ENCODE results near the gene TBC1D26.
"Not testable (repeated sequence)": the region's sequence is repeated elsewhere in the genome, so short reads cannot be mapped to it uniquely, and the experiment has no call there.

The TBC1D26 gene

GRCh38 chr17:15738066-15738465, 6.0 kb downstream of the TBC1D26 start:
- Histone ChIP-seq H3K27ac (ENCODE audit: extremely low read depth, low read depth, low read length) (no peak overlapping the region), H3K4me1 (ENCODE audit: control insufficient read depth, insufficient read depth, low read length) (no peaks in the 10 kb centered on the region), H3K36me3 (ENCODE audit: control insufficient read depth in 2 of 2, insufficient read depth in 1 of 2, low read length in 2 of 2) (no peaks in the 10 kb centered on the region), H3K4me3 (ENCODE audit: low read depth, low read length) (no peak overlapping the region), H3K9me3 (ENCODE audit: control insufficient read depth, insufficient read depth, low read depth, low read length) (no peaks in the 10 kb centered on the region)
- ChIA-PET POLR2A (no interaction called here), CTCF (no interaction called here)
- TF ChIP-seq ZSCAN5A (tag by site-specific recombination; IDR thresholded peaks at IDR 0.05) = no peak
- no peak for TF ChIP-seq SP7 (tag by site-specific recombination; IDR thresholded peaks at IDR 0.05)
- TF ChIP-seq ZNF777 (tag by site-specific recombination; IDR thresholded peaks at IDR 0.05; ENCODE audit: borderline replicate concordance) = no peak
- TF ChIP-seq ZNF132 (tag by site-specific recombination; IDR thresholded peaks at IDR 0.05; ENCODE audit: borderline replicate concordance) = no peak
- no peak for TF ChIP-seq ATF2 (tag by site-specific recombination; IDR thresholded peaks at IDR 0.05; ENCODE audit: low read depth)
- no peak for TF ChIP-seq SCRT2 (tag by site-specific recombination; IDR thresholded peaks at IDR 0.05)
- no peak for TF ChIP-seq ZNF521 (tag by site-specific recombination; IDR thresholded peaks at IDR 0.05)
- TF ChIP-seq ZNF670 (tag by site-specific recombination; IDR thresholded peaks at IDR 0.05; ENCODE audit: low read depth) = no peak
- no peak for TF ChIP-seq HIC1 (tag by site-specific recombination; IDR thresholded peaks at IDR 0.05)
- no peak for TF ChIP-seq ZNF621 (tag by site-specific recombination; IDR thresholded peaks at IDR 0.05)

GRCh38 chr17:15739259-15739658, 7.2 kb downstream of the TBC1D26 start:
- H3K4me3 ChIP-seq (ENCODE audit: low read depth, low read length); H3K4me1 ChIP-seq (ENCODE audit: control insufficient read depth, insufficient read depth, low read length); H3K27ac ChIP-seq (ENCODE audit: extremely low read depth, low read depth, low read length); POLR2A ChIA-PET; H3K9me3 ChIP-seq (ENCODE audit: control insufficient read depth, insufficient read depth, low read depth, low read length); H3K36me3 ChIP-seq (ENCODE audit: control insufficient read depth in 2 of 2, insufficient read depth in 1 of 2, low read length in 2 of 2): not testable (repeated sequence)
- CTCF ChIA-PET = interaction anchor here (0.7 kb wide), 1 partner anchor 365 kb away, joined by 3 read pairs; no protein-coding TSS in a partner anchor

- H3K36me3 ChIP-seq (ENCODE audit: control insufficient read depth in 2 of 2, insufficient read depth in 1 of 2, low read length in 2 of 2); H3K4me3 ChIP-seq (ENCODE audit: low read depth, low read length); POLR2A ChIA-PET; H3K27ac ChIP-seq (ENCODE audit: extremely low read depth, low read depth, low read length); H3K9me3 ChIP-seq (ENCODE audit: control insufficient read depth, insufficient read depth, low read depth, low read length); H3K4me1 ChIP-seq (ENCODE audit: control insufficient read depth, insufficient read depth, low read length): not testable (repeated sequence)
- CTCF ChIA-PET = interaction anchor here (0.7 kb wide), 1 partner anchor 366 kb away, joined by 3 read pairs; no protein-coding TSS in a partner anchor
Observed at GRCh38 chr17:15740041-15740440, 8.0 kb downstream of the TBC1D26 start.

- no peaks in the 10 kb centered on the region for H3K36me3 ChIP-seq (ENCODE audit: control insufficient read depth in 2 of 2, insufficient read depth in 1 of 2, low read length in 2 of 2)
- POLR2A ChIA-PET = no interaction called here
- H3K4me1 ChIP-seq (ENCODE audit: control insufficient read depth, insufficient read depth, low read length) = peaks cover 3% of the 10 kb centered on the region; the same call in 1 of the 2 replicates
- CTCF ChIA-PET = no interaction called here
- H3K4me3 ChIP-seq (ENCODE audit: low read depth, low read length) = no peak overlapping the region
- H3K9me3 ChIP-seq (ENCODE audit: control insufficient read depth, insufficient read depth, low read depth, low read length) = no peaks in the 10 kb centered on the region
- H3K27ac ChIP-seq (ENCODE audit: extremely low read depth, low read depth, low read length) = no peak overlapping the region
- TF ChIP-seq ZNF449 (tag by site-specific recombination; IDR thresholded peaks at IDR 0.05) (no peak), TSHZ1 (tag by site-specific recombination; IDR thresholded peaks at IDR 0.05; ENCODE audit: borderline replicate concordance) (no peak), ZBTB1 (tag by site-specific recombination; IDR thresholded peaks at IDR 0.05) (no peak), ZNF639 (tag by site-specific recombination; IDR thresholded peaks at IDR 0.05) (no peak), PRDM1 (tag by site-specific recombination; IDR thresholded peaks at IDR 0.05) (no peak), ZNF510 (tag by site-specific recombination; IDR thresholded peaks at IDR 0.05; ENCODE audit: insufficient replicate concordance) (no peak)
Observed at GRCh38 chr17:15740570-15741120, 8.6 kb downstream of the TBC1D26 start.
